CD4-positive, alpha-beta T cell treated with Interleukin-15 for 4 hours (primary cell): Measurements from ENCODE around the gene ACR.

Experiments
- DNase-seq: peaks from one replicate; pipeline ENCODE4 v3.0.0-alpha.2; 2020; ENCODE audit warnings: low spot score

ACR gene

DNA sequence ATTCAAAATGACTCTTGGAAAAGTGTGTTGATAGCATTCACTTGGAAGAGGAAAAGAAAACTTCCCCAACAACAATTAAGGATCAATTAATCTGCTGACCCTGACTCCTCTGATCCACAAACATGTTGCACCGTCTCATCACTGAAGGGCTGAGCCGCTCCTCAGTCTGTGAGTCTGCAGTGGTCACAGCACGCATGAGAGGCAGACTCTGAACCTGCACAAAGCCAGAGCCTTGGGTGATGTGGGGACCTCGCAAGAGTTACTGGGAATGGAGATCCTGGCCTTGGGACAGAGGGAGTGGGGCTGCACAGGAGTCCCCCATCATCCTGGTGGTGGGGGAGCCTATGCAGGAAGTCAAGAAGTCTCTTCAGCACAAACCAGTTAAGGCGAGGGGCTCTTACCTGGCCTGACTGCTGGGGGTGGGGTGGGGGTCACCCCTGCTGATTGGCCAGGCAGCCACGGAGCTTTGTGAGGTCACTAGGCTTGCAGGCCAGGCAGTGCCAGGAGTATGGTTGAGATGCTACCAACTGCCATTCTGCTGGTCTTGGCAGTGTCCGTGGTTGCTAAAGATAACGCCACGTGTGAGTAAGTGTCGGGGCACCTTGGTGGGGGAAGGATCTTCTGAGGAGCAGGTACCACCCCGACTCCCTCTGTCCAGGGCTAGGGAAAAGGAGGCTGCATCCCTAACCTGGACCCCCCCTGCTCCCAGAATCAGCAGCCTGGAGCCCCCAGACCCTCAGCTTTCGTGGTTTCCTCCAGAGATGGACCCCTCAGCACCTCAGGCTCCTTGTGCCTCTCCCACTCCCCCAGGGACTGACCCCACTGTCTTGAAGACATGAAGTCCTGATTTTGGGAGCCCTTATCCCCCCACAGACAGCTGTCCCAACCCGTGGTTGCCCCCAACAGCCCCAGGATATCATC lies at the start of gene ACR:
ACR (plus strand) TSS at position 477 of the 921 bp plus-strand sequence; CDS start at position 509, 32 bp downstream.
- no peak for DNase-seq

DNA sequence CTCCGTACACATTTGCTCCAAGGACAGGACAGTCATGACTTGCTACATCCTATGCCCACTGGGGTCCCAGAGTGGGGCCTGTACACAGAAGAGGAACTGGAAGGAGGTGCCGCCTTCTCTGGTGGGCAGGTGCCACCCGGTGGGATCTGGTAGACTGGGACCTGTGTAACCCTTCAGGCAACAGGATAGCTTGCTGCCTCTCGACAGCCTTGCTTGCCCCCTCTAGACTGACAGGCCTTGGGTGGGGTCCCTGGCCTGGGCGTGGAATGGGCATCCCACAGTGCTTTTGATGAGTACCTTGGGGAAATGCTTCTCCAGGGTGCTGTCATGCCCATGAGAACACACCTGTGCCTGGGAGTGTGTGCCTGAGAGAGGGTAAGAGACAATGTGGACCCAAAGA lies 49.6 kb upstream of the ACR start:
- no peak for DNase-seq

DNA sequence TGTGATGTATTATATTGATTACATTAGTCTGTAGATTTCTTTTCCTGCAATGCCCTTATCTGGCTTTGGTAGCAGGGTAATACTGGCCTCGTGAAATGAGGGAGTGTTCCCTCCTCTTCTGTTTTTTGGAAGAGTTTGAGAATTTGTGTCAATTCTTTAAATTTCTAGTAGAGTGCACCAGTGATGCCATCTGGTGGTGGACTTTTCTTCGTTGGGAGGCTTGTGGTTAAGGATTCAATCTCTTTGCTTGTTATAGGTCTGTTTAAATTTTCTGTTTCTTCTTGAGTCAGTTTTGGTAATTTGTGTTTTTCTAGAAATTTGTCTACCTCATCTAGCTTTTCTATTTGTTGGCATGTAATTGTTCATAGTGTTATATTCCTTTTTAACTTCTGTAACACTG lies 46.5 kb upstream of the ACR start:
- peak; percentile 37 for DNase-seq

DNA sequence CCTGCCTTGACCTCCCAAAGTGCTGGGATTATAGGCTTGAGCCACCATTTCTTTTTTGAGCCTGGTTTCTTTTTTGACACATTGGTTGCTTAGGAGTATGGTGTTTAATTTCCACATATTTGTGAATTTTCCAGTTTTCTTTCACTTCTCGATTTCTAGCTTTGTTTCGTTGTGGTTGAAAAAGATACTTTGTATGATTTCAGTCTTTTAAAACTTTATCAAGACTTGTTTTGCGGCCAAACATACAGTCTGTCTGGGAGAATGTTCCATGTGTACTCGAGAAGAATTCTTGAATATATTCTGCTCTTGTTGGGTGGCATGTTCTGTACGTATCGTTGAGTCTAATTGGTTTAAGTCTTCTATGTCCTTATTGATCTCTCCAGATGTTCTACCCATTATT lies 44.5 kb upstream of the ACR start:
- no peak for DNase-seq

DNA sequence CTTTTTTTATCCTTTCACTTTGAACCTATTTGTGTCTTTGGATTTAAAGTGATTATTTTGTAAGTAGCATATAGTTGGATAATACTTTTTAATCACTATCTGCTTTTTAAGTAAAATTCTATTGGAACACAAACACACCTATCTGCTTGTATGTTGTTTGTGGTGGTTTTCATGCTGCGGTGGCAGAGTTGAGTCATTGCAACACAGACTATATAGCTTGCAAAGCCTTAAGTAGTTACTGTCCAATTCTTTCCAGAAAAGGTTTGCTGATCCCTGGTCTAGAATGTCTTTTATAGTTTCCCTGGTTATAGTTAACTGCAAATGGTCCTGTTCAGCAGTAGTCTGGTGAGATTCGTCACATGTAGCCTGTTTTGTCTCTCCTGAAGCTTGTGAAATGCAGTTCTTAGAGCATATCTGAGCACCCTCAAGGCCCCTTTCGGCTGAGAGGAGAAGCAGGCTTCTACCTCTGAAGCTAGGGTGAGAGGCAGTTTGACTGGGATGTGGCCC lies 43.9 kb upstream of the ACR start:
- no peak for DNase-seq

DNA sequence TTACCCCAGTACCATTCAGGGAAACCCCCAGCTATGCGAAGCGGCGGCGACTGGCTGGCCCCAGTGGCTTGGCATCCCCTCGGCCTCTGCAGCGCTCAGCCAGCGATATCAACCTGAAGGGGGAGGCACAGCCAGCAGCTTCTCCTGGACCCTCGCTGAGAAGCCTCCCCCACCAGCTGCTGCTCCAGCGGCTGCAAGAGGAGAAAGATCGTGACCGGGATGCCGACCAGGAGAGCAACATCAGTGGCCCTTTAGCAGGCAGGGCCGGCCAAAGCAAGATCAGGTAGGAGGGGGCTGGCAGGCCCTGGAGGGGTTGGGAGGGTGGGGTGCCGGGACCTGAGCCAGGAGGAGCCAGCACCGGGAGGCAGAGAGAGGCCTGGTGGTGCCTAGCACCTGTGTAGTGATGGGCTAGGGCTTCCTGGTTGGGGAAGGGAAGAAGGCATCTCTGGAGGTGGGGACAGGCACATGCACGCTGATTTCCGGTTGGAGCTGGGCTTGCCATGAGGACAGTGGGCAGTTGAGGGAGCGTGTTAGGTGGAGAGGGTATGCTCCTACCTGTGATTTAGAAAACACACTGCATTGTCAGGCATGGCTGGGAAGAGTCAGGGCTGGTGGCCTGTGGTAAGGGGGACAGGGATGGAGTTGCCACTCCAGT lies 43.1 kb upstream of the ACR start:
- no peak for DNase-seq

DNA sequence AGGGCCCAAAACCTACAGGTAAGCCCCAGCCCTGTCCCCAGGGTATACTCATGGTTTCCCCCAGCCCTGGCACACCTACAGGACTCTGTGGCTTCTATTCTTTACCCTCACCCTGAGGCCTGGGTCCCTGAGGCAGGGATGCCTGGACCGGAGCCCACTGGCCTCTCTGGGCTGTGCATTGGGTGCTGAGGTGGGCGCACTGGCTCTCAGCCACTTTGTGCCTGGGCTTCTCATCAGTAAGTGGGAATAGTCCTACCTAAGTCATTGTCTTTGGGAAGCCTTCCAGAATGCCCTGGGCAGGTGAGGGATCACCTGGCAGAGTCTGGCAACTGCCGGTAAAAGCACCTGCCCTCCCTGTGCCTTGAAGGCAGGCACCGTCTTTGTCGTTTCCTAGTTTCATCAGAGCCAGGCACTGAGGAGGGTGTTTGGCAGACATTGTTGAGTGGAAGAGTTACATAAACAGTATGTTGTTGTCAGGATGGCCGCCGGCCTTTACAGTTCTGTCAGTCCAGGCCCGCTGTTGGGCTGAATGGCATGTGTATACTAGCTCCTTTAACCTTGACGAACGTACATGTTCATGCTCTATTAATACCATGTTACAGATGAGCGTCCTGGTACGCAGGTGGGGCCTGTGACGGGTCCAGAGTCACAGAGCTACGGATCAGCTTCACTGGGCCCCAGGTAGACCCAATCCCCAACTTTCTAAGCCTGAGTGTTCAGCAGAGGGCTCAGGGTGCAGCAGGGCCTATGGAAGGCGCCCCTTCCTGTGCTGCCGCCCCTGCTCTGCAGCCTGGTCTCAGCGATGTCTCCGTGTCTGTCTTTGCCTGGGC lies 42.4 kb upstream of the ACR start:
- no peak for DNase-seq

DNA sequence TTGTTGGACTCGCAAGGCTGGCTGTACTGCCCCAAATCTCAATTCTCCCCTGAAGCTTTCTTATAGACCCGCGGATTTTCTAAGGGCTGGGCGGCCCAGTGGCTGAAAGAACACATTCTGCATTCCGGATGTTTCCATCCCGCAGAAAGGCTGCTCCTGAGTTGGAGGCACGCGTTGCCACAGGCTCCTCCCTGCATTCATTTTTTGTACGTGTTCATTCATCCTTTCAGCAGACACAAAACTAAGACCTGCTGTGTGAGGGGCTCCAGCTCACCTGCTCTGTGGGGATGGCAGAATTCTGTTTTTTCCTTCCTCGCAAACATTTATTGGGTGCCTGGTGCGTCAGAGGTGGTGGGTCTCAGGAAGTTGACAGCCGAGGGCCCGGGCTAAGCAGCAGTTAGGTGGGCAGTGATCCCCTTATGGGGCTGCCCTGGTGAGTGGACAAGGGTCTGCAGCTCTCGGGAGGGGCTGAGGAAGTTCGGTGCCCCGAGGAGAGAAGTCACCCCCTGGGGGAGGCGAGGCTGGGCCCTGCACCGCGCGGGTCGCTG lies 41.7 kb upstream of the ACR start:
- no peak for DNase-seq

DNA sequence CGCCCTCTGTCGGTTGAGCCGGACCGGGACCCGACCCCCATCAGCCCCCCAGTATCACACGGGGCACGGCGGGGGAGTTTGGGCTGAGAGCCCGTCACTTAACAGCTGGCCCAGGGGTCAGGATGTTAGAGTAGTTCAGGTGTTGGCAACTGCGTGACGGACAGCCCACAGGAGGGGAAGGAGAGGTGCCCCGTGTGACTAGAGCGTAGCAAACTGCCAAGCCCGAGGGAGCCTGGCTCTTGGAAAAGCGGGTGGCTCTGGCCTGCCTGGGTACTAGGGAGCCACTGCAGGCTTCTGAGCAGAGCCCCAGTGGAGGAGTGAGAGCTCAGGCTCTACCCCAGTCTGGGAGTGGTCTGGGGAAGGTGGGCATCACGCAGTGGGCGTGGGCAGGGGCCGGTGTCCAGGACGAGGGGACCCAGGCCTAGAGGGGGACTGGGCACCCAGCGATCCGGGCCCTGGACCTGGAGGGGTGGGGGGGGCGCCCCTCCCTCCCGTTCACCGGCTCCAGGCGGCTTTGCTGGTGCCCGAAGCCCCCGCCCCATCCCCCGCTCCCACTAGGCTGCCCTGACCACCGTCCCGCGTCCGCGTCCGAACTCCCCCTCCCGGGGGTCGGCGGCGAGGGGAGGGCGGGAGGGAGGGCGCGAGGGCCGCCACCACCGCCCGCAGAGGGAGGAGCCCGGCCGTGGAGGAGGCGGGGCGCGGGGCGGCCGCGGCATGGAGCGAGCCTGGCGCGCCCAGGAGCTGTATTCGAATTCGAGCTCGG lies 41.0 kb upstream of the ACR start:
- DNase-seq: no peak

DNA sequence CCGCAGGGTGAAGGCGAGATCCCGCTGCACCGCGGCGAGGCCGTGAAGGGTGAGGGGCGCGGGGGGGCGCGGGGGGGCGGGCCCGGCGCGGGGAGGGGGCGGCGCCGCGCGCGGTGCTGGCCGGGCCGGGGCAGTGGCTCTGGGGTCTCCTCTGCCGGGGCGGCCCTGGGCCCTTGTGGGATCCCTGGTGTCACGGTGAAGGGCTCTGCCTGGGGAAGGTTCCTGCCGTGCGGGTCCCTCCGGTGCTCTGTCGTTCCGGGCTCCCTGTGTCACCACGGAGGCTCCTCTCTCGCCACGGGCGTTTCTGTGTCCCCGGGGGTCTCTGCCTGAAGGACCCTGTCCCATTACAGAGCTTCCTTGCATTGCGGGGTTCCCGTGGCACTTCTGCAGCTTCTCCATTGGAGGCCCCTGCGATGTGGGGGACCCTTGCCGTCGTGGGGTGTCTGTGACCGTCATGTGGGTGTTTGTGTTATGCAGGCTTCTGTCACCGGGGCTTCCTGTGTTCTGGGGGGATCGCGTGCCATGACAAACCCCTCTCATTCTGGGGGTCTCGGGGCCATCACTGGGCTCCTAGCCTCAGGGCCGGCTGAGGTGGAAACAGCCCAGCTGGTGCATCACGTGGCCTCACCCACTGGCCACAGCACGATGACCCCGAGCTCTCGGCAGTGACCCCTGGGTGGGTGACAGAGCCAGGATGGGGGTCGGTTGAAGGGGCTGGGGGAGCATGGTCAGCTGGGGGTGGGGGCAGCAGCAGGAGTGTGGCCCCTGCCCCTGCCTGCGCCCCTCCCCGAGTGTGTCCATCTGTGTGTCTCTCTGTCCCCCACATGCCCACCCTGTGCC lies 40.1 kb upstream of the ACR start:
- DNase-seq: no peak

DNA sequence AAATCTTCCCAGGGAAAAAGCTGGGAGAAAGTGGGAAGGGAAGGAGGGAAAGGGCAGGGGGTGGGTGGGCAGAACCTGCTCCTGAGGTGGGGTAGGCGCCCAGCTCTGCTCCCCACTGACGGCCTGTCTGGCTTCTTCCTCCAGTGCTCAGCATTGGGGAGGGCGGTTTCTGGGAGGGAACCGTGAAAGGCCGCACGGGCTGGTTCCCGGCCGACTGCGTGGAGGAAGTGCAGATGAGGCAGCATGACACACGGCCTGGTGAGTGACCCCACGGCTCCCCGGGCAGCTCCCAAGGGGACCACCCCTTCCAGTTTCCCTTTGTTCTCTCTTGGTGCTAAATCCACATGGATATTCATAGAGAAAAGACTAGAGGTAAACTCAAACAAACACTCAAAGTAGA lies 39.5 kb upstream of the ACR start:
- no peak for DNase-seq

DNA sequence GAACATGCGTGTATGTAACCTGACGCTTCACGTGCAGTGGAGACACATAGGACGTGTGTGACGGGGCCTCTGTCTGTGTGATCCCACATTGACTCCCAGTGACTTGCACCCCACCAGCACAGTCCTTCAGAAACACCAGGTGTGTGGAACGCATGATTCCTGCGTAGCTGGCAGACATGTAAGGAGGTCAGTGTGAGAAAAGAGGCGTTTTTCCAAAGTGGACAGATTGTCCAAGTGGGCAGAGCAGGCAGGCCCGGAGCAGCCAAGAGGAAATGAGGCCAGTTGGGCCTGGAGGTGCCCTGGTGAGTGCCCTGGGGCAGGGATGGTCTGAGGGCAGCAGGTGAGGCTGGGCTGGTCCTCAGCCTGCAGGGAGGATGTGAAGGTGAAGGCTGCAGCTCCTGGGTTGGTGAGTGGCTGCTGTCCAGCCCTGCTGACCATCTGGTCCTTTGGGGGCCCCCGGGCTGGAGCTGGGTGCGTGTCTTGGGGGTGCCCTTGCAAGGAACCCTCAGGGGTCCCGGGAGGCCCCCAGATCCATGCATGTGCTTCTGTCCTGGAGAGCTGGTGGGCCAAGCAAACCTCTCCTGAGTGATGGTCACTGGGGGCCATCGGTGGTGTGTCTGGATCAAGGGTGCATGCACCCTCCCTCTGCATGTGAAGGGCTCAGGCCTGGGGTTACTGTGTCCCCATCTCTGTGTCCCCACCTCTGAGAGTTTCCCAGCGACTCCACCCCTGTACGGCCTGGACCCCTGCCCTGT lies 38.8 kb upstream of the ACR start:
- no peak for DNase-seq

DNA sequence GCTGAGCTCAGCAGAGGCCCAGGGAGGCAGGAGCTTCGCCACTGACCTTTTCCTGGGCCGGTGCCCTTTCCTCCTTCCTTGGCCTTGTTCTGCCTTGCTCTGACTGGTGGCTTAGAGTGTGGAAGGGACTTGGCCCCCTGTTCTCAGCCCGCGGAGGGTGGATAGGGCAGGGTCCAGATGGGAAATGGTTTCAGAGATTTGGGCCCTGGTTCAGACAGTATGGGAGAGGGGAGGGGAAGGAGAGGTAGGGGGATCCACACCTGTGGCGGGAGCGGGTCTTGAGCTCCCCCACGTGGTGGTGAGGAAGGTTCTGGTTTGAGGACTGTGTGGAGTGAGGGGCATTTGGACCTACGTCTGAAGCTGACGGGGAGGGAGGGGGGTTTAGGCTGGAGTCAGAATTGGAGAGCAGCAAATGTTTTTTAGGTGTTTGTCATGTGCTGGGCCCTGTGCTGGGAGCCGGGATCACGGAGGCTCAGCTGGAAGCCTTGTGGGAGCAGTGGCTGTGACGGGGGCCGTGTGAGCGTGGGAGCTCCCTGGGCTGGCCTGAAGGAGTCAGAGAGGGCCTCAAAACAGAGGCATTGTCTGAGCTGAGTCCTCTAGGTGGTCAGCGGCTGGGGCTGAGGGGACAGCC lies 38.1 kb upstream of the ACR start:
- no peak for DNase-seq

DNA sequence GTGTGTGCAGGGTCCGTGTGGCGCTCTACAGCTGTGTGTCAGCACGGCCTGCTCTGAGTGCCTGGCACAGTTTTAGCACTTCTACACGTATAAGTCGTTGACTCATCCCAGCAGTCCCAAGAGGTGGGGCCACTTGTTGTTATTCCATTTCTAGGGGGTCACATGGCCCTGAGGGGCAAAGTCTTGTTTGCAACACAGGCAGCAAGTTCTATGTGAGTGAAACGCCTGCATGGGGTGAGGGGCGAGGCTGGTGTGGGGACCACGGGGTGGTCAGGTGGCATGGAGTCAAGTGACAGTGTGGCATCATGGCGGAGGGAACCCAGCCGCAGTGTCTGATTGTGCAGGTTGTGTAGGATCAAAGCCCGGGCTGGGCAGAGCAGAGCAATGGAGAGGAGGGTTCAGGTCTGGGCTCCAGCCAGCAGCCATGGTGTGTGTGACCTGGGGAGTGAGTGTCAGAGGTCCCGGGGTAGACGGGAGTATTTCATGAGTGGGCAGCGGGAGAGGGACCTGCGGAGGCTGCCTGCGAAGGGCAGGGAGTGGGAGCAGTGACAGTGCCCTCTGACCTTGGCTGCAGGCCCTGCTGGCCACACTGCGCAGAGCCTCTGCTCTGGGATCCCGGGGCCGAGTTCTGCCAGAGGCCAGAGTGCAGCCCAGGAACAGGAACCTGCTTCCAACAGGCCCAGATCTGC lies 37.5 kb upstream of the ACR start:
- DNase-seq: no peak

DNA sequence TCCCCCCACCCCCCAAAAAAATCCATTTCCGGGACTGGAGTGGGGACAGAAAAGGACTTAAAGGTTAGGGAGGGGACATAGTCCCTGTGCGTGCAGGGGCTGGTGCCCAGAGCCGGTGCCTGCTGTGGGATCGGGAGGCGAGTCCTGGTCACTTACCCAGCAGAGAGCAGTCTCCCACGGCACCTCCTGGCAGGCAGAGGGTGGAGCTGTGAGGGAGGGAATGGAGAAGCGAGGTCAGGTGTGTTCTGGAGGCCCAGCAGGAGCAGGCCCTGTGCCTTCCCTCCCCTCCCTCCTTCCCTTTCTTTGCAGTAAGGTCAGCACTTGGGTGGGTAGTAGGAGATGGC lies 37.0 kb upstream of the ACR start:
- DNase-seq: no peak

DNA sequence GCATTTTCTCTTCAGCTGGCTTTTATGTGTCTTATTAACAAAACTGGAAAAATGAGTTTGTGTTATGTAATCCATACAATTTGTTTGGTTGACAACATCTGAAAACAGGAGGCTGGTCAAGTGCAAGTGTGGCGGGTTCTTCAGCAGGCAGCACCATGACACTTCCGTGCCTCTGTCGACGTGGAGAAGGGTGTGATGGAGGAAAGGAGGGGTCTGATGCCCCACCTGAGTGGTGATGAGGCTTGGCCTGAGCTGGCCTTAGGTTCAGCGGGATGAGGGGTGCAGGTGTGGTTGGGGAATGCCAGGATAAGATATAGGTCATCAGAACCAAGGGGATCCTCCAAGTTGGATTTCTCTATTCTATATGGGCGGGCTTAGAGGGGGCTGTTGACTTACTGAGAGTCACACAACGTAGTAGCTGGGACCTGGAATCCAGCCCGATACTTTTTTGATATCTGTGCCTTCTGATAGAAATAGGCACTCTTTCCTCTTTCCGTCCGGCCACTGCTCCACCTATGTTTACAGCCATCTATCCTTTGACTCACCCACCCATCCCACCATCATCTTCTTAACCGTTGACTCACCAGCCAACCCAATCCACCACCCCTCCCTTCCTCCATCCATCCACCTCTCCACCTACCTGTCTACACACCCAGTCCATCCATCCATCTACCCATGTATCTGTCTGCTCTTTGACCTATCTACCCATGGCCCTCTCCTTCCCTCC lies 36.4 kb upstream of the ACR start:
- DNase-seq: no peak

DNA sequence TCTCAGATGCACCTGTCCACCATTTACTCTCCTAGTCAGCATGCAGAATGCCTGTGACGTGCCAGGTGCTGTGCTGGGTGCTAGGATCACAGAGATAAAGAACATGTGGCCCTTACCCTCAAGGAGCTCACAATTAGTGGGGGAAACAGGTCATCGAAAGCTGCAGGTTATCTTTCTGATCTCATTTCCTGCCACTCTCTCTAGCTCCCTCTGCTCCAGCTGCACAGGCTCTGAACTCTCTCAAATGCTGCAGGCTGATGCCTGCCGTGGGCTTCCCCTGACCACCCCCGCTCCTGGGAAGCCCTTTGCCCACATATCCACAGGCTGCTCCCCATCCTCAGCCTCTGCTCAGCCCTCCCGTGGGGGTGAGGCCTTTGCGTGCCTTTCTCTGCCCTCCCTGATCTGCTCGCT lies 35.7 kb upstream of the ACR start:
- no peak for DNase-seq
